BE2C (cell line): ENCODE results near the gene PTK6.
A peak's percentile ranks its signal among the peaks of the same experiment; 100 is the strongest.

Experiments
- DNase-seq: peaks from one replicate; pipeline ENCODE4 v3.0.0-alpha.2; 2020
- H3K27me3 ChIP-seq: fragments of 250-450 bp; sonication (Bioruptor Pico); 2 replicates; pipeline ENCODE4 v1.5.1; 2020; ENCODE audit warnings: mild to moderate bottlenecking
- H3K36me3 ChIP-seq: fragments of 250-450 bp; sonication (Bioruptor Pico); 2 replicates; pipeline ENCODE4 v1.5.1; 2020; ENCODE audit warnings: mild to moderate bottlenecking
- H3K4me1 ChIP-seq: fragments of 250-450 bp; sonication (Bioruptor Pico); 2 replicates; pipeline ENCODE4 v1.5.1; 2020
- H3K4me3 ChIP-seq: 2 replicates; pipeline ENCODE4 v1.5.1; 2011; ENCODE audit warnings: low read depth, low read length
- H3K9me3 ChIP-seq: fragments of 250-450 bp; sonication (Bioruptor Pico); 2 replicates; pipeline ENCODE4 v1.5.1; 2020
- TF ChIP-seq, protein P1 (sequence below): IDR thresholded peaks from 2 replicates; pipeline ENCODE4 v1.5.1; 2012; ENCODE audit warnings: mild to moderate bottlenecking, low read depth, low read length

PTK6 gene

DNA sequence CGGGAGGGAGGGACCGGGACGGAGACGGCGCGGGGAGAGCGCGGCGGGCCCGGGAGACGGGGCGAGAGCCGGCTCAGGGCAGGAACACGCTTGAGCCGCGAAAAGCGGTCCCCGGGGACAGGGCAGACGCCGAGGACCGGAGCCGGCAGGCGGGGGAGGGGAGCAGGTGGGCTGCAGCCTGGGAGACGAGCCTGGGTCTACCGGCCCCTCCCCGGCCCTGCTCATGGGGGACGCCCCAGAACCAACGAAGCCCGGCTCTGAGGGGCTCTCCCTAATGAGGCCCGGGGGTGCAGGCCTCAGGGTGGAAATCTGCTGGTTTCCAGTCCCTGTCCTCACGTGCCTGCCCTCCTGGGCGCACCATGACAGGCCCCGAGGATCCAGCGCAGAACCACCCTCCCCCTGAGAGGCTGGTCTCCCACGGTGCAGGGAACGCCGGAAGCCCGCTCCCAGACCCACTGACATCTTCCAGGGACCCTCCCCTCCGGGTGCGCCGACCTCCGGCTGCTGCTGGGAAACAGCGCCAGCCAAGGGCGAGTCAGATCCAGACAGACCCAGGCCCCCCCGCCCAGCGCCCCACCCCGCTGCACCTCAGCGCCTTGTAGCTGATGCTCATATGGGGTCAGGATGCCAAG is 37.7 kb downstream of the PTK6 start:
- Histone ChIP-seq H3K36me3 (peaks cover 34% of the 10 kb centered on the region), H3K9me3 (no peaks in the 10 kb centered on the region), H3K27me3 (no peaks in the 10 kb centered on the region), H3K4me1 (peaks cover 34% of the 10 kb centered on the region), H3K4me3 (peak overlapping the region; percentile 55)
- TF ChIP-seq, protein P1, sequence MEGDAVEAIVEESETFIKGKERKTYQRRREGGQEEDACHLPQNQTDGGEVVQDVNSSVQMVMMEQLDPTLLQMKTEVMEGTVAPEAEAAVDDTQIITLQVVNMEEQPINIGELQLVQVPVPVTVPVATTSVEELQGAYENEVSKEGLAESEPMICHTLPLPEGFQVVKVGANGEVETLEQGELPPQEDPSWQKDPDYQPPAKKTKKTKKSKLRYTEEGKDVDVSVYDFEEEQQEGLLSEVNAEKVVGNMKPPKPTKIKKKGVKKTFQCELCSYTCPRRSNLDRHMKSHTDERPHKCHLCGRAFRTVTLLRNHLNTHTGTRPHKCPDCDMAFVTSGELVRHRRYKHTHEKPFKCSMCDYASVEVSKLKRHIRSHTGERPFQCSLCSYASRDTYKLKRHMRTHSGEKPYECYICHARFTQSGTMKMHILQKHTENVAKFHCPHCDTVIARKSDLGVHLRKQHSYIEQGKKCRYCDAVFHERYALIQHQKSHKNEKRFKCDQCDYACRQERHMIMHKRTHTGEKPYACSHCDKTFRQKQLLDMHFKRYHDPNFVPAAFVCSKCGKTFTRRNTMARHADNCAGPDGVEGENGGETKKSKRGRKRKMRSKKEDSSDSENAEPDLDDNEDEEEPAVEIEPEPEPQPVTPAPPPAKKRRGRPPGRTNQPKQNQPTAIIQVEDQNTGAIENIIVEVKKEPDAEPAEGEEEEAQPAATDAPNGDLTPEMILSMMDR, result no peak
- DNase-seq, result peak; percentile 80

DNA sequence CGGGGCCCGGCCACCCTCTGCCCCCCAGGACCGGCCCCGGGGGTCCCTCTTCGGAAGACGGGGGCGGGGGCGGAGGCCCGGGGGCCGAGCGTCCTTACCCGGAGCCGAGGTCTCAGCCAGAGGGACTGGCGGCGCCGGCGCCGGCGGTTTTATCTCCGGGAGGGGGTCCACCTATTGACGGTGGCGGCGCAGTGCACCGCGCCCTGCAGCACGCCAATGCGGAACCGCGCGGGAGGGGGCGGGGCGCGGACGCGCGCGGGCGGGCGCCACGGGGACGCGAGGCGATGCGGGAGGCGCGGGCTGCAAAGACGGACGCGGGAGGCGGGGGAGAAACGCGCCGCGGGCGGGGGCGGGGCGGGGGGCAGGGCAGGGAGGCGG is 38.2 kb downstream of the PTK6 start, which contains the start of gene EEF1A2:
TSS of gene EEF1A2 (minus strand) at position 124 of the 378 bp plus-strand sequence. CDS start 1,320 bp downstream, outside the sequence.
- peaks cover 39% of the 10 kb centered on the region for H3K36me3 ChIP-seq
- TF ChIP-seq, protein P1, result 0 out of 2 replicates have a peak, but pooled peaks have one; percentile 24
- peaks cover 34% of the 10 kb centered on the region for H3K4me1 ChIP-seq
- H3K4me3 ChIP-seq, result peak within 1 kb of the TSS; percentile 92
- H3K9me3 ChIP-seq, result no peaks in the 10 kb centered on the region
- DNase-seq, result peak; percentile 82
- H3K27me3 ChIP-seq, result no peaks in the 10 kb centered on the region

DNA sequence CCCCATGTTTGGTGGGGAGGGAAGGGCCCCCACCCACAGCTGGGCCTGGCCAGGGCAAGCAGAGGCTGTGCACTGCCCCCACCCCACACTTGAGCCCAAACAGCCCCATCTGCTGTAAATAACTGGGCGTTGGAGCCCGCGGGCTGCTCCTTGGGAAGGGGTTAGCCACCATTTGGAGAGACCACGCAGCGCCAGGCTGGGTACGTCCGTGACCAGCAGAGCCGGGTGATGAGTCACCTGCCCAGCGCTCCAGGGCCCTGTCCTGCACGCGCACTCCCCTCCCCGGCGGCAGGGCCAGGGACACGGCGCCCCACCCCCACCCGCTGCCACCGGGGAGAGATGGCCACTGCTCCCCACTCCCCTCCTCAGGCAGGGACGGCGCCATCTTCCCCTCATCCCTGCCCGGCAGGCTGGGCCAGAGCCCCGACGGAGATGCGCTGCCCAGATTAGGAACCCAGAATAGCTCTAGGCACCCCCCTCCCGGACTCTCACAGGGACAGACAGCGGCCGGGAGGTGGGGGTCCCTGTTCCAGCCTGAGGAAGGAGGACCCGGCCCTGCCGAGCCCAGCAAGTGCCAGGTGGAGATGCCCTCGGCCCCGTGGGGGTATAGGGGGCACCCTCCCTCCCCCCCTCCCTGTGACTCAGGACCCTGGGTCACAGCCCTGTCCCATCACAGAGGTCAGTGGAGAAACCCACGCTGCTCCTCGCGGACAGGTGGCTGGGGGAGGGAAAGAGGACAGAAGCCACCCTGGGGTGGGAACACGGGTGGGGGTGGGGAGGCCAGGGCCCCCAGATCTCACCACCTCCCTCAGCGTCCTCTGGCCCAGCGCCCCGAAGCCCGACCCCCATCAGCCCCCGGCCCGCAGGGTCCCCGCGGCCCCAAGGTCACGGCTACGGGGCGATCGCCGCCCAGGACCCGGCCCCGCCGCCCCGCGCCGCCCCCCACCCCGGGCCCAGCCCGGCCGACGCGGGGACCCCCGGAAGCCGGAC is 38.9 kb downstream of the PTK6 start:
- H3K4me1 ChIP-seq, result peaks cover 30% of the 10 kb centered on the region
- H3K9me3 ChIP-seq, result no peaks in the 10 kb centered on the region
- peaks cover 46% of the 10 kb centered on the region for H3K36me3 ChIP-seq
- peak; percentile 84 for DNase-seq
- TF ChIP-seq, protein P1, result no peak
- peak overlapping the region; percentile 92 for H3K4me3 ChIP-seq
- H3K27me3 ChIP-seq, result no peaks in the 10 kb centered on the region

DNA sequence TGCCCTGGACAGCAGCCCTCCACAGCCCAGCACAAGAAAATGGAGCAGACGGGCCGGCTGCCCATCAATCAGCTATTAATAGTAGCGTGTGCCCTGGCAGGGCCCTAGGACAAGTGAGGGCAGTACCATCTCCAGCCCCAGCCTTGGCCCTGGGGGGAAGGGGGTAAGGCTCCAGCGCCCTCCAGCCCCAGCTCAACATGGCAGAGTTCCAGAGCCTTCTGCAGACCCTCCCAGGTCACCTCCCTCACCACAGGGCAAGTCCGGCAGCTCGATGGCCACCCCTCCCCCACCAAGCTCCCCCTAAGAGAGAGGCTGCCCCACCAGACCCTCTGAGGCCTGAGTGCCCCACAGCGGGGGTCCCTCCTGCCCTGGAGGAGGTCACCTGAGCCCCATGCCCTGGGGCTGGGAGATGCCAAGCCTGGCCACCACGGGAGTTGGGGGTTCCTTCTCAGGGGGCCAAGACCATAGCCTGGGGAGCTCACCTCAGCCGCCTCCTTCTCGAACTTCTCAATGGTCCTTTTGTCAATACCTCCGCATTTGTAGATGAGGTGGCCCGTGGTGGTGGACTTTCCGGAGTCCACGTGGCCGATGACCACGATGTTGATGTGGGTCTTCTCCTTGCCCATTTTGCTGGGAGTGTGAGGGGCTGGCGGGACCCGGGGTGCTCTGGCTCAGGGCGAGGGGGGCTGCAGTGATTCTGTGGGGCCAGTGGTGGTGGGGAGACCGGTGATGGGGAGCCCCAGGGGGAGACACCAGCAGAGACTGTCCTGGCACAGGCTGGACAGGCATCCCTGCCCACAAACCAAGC is 39.8 kb downstream of the PTK6 start:
- peaks cover 22% of the 10 kb centered on the region for H3K4me1 ChIP-seq
- H3K36me3 ChIP-seq, result peaks cover 52% of the 10 kb centered on the region
- TF ChIP-seq, protein P1, result no peak
- no peaks in the 10 kb centered on the region for H3K27me3 ChIP-seq
- peak; percentile 26 for DNase-seq
- H3K4me3 ChIP-seq, result peak overlapping the region; percentile 92
- H3K9me3 ChIP-seq, result no peaks in the 10 kb centered on the region

DNA sequence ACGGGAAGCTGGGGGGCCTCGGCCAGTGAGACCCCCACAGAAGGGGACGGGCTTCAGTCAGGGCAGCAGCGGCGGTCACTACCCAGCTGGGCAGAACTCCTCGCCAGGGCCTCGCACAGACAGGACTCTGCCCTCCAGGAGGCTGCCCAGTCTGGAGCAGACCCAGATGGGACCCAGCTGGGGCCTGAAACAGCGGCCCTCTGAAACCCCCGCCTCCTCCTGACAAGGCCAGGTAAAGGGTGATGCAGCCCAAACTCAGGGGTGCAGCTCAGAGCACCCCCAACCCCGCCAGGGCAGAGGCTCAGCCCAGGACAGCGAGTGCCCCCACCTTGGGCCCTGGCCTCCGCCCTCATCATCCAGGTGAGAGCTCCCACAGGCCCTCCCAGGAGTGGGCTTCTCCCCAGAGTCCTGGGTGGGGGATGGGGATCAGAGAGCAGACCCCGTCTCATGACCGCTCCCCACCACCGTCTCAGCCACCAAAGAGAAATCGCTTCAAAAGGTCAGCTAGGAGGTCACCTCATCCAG is 40.5 kb downstream of the PTK6 start:
- Histone ChIP-seq H3K4me3 (peak overlapping the region; percentile 92), H3K36me3 (peaks cover 53% of the 10 kb centered on the region), H3K4me1 (peaks cover 17% of the 10 kb centered on the region), H3K27me3 (no peaks in the 10 kb centered on the region), H3K9me3 (no peaks in the 10 kb centered on the region)
- DNase-seq, result peak; percentile 26
- TF ChIP-seq, protein P1, result no peak
